T-helper 2 cell treated with Interferon-gamma antibody and Interleukin-4, amounts not matched to agents 5 μg/mL and 100 μg/mL, for 36 hours (primary cell): ENCODE measurements around the gene OR1S2.
"Not testable (repeated sequence)": the region's sequence is repeated elsewhere in the genome, so short reads cannot be mapped to it uniquely, and the experiment has no call there.

Experiments used
- DNase-seq: peaks from one replicate; pipeline ENCODE4 v3.0.0; 2021; ENCODE audit warnings: low spot score
- H3K27ac Mint-ChIP-seq: one replicate; pipeline ENCODE4 v1.8.0; 2021; ENCODE audit warnings: mild to moderate bottlenecking, mixed read lengths
- H3K27me3 Mint-ChIP-seq: one replicate; pipeline ENCODE4 v1.8.0; 2021; ENCODE audit warnings: low read depth, mixed read lengths
- H3K36me3 Mint-ChIP-seq: one replicate; pipeline ENCODE4 v1.8.0; 2021; ENCODE audit warnings: low read depth, mixed read lengths
- H3K4me1 Mint-ChIP-seq: one replicate; pipeline ENCODE4 v1.8.0; 2021; ENCODE audit warnings: low read depth, mixed read lengths
- H3K4me3 Mint-ChIP-seq: one replicate; pipeline ENCODE4 v1.8.0; 2022; ENCODE audit warnings: mild to moderate bottlenecking, moderate library complexity, mixed read lengths
- H3K9me3 Mint-ChIP-seq: one replicate; pipeline ENCODE4 v1.8.0; 2021; ENCODE audit warnings: mixed read lengths

OR1S2 gene

GRCh38 chr11:58204042-58204441 is at the start of gene OR1S2:
TSS of gene OR1S2 (minus strand) at chr11:58204142. CDS start at chr11:58204142, 0 bp downstream.
- no peak for DNase-seq
- no peaks in the 10 kb centered on the region for H3K4me1 Mint-ChIP-seq
- no peaks in the 10 kb centered on the region for H3K9me3 Mint-ChIP-seq
- H3K36me3 Mint-ChIP-seq: no peaks in the 10 kb centered on the region
- H3K4me3 Mint-ChIP-seq: no peak within 1 kb of the TSS
- H3K27ac Mint-ChIP-seq: no peak within 1 kb of the TSS
- no peaks in the 10 kb centered on the region for H3K27me3 Mint-ChIP-seq

- peaks cover 6% of the 10 kb centered on the region for H3K9me3 Mint-ChIP-seq
- DNase-seq: no peak
- no peak overlapping the region for H3K4me3 Mint-ChIP-seq
- H3K36me3 Mint-ChIP-seq: no peaks in the 10 kb centered on the region
- H3K27ac Mint-ChIP-seq: no peak overlapping the region
- H3K4me1 Mint-ChIP-seq: no peaks in the 10 kb centered on the region
- no peaks in the 10 kb centered on the region for H3K27me3 Mint-ChIP-seq
Observed at GRCh38 chr11:58243954-58244353, 40.0 kb upstream of the OR1S2 start.

GRCh38 chr11:58227956-58228615 is 24.1 kb upstream of the OR1S2 start:
- no peak for DNase-seq
- Mint-ChIP-seq H3K4me1 (no peaks in the 10 kb centered on the region), H3K27ac (no peak overlapping the region), H3K4me3 (no peak overlapping the region), H3K36me3 (no peaks in the 10 kb centered on the region), H3K27me3 (peaks cover 3% of the 10 kb centered on the region), H3K9me3 (no peaks in the 10 kb centered on the region)

- Mint-ChIP-seq H3K27ac (no peak overlapping the region), H3K9me3 (no peaks in the 10 kb centered on the region), H3K27me3 (peaks cover 3% of the 10 kb centered on the region), H3K36me3 (no peaks in the 10 kb centered on the region), H3K4me1 (no peaks in the 10 kb centered on the region), H3K4me3 (no peak overlapping the region)
- no peak for DNase-seq
Observed at GRCh38 chr11:58222721-58223120, 18.8 kb upstream of the OR1S2 start.

GRCh38 chr11:58216476-58216875 is 12.5 kb upstream of the OR1S2 start:
- no peak for DNase-seq
- H3K36me3 Mint-ChIP-seq: no peaks in the 10 kb centered on the region
- H3K27me3 Mint-ChIP-seq: no peaks in the 10 kb centered on the region
- no peak overlapping the region for H3K27ac Mint-ChIP-seq
- no peak overlapping the region for H3K4me3 Mint-ChIP-seq
- no peaks in the 10 kb centered on the region for H3K9me3 Mint-ChIP-seq
- no peaks in the 10 kb centered on the region for H3K4me1 Mint-ChIP-seq

- not testable (repeated sequence) for H3K27me3 Mint-ChIP-seq, H3K4me3 Mint-ChIP-seq
Observed at GRCh38 chr11:58212420-58212819, 8.5 kb upstream of the OR1S2 start, which contains the start of gene OR1S1. TSS of gene OR1S1 (plus strand) at chr11:58212720.

DNA sequence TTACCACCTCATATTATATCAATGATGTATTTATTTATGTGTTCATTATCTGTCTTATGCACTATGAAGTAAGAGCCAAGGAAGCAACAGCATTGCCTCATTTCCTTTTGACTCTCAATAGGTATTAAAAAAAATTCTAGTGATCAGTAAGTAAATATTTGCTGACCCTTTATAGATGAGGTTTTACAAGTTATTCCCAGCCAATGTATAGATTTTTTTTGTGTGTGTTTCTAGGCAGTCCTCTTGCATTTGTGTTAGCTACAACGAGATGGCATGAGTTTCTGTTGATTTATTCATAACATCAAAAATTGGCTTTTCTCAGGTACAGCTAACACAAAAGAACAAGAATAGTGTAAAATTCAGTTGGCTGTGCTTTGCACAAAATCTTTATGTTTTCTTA is 4.7 kb downstream of the OR1S2 start:
- Mint-ChIP-seq H3K4me3 (no peak overlapping the region), H3K27ac (no peak overlapping the region), H3K4me1 (no peaks in the 10 kb centered on the region), H3K36me3 (no peaks in the 10 kb centered on the region), H3K9me3 (peaks cover 5% of the 10 kb centered on the region), H3K27me3 (no peaks in the 10 kb centered on the region)
- DNase-seq: no peak

More at GRCh38 chr11:58212420-58212819, 8.5 kb upstream of the OR1S2 start, which contains the start of gene OR1S1:
- H3K36me3 Mint-ChIP-seq, H3K9me3 Mint-ChIP-seq, DNase-seq, H3K27ac Mint-ChIP-seq, H3K4me1 Mint-ChIP-seq: not testable (repeated sequence)

DNA sequence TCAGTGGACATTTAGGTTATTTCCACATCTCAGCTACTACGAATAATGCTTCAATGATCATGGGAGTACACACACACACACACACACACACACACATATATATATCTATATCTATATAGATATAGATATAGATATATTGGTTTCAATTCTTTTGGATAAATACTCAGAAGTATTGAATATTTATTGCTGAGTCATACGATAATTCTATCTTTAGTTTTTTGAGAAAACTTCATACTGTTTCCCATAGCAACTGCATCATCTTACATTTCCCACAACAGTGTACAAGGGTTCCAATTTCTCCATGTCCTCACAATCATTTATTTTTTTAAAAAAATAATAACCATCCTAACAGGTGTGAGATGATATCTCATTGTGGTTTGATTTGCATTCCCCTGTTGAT is 8.0 kb downstream of the OR1S2 start:
- Mint-ChIP-seq H3K27me3 (no peaks in the 10 kb centered on the region), H3K4me1 (no peaks in the 10 kb centered on the region), H3K27ac (no peak overlapping the region), H3K36me3 (no peaks in the 10 kb centered on the region), H3K4me3 (no peak overlapping the region), H3K9me3 (peaks cover 5% of the 10 kb centered on the region)
- DNase-seq: no peak

DNA sequence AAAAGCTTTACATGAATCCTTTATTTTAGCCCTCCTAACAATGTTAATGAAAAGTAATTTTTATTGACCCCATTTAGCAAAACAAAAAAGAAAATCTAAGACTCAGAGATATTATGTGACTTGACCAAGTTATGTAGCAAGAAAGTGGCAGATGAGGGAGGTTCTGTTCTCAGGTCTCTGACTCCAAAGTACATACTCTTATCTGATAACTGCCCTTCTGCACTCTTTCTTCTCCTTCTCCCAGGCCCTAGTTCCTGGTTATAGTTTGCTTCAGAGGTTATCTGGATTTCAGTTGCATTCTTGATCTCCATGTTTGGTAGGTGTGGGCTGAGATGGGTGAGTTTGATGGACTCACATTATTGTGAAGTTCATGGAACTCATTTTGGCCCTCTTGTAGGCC is 10.6 kb downstream of the OR1S2 start:
- Mint-ChIP-seq H3K27ac (no peak overlapping the region), H3K4me3 (no peak overlapping the region), H3K9me3 (peaks cover 5% of the 10 kb centered on the region), H3K36me3 (no peaks in the 10 kb centered on the region), H3K4me1 (no peaks in the 10 kb centered on the region), H3K27me3 (no peaks in the 10 kb centered on the region)
- DNase-seq: no peak

DNA sequence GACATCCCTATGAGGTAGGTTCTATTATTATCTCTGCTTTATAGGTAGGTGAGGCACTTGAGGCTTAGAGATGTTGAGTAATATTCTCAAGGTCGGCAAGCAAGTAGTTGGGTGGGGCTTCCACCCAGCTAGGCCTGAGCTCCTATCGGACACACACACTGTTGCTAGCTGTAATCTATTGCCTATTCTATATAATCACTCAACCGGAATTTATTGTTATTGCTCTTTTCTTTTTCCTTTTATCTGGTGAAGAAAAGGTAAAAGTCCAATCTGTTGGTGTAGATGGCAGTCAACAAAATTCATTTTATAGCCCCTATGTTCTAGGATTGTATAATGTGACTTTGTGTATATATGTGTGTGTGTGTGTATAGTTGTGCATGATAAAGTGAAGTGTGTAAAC is 11.7 kb downstream of the OR1S2 start:
- no peak for DNase-seq
- no peaks in the 10 kb centered on the region for H3K9me3 Mint-ChIP-seq
- H3K36me3 Mint-ChIP-seq: no peaks in the 10 kb centered on the region
- H3K27ac Mint-ChIP-seq: no peak overlapping the region
- no peaks in the 10 kb centered on the region for H3K27me3 Mint-ChIP-seq
- no peaks in the 10 kb centered on the region for H3K4me1 Mint-ChIP-seq
- no peak overlapping the region for H3K4me3 Mint-ChIP-seq

- H3K27ac Mint-ChIP-seq: no peak within 1 kb of the TSS
- H3K9me3 Mint-ChIP-seq: no peaks in the 10 kb centered on the region
- no peak within 1 kb of the TSS for H3K4me3 Mint-ChIP-seq
- H3K27me3 Mint-ChIP-seq: no peaks in the 10 kb centered on the region
- no peak for DNase-seq
- H3K4me1 Mint-ChIP-seq: no peaks in the 10 kb centered on the region
- H3K36me3 Mint-ChIP-seq: no peaks in the 10 kb centered on the region
Observed at GRCh38 chr11:58188770-58189169, 15.2 kb downstream of the OR1S2 start, which contains the start of gene OR9Q2. TSS of gene OR9Q2 (plus strand) at chr11:58189070. CDS start at chr11:58190491, 1,421 bp downstream.

GRCh38 chr11:58186938-58187337 is 17.0 kb downstream of the OR1S2 start:
- H3K36me3 Mint-ChIP-seq: no peaks in the 10 kb centered on the region
- H3K4me1 Mint-ChIP-seq: no peaks in the 10 kb centered on the region
- no peaks in the 10 kb centered on the region for H3K27me3 Mint-ChIP-seq
- DNase-seq: no peak
- H3K9me3 Mint-ChIP-seq: no peaks in the 10 kb centered on the region
- H3K4me3 Mint-ChIP-seq: no peak overlapping the region
- H3K27ac Mint-ChIP-seq: no peak overlapping the region

DNA sequence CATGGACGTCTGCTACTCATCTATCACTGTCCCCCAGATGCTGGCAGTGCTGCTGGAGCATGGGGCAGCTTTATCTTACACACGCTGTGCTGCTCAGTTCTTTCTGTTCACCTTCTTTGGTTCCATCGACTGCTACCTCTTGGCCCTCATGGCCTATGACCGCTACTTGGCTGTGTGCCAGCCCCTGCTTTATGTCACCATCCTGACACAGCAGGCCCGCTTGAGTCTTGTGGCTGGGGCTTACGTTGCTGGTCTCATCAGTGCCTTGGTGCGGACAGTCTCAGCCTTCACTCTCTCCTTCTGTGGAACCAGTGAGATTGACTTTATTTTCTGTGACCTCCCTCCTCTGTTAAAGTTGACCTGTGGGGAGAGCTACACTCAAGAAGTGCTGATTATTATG is 24.3 kb downstream of the OR1S2 start:
- H3K27ac Mint-ChIP-seq: no peak overlapping the region
- no peak overlapping the region for H3K4me3 Mint-ChIP-seq
- H3K36me3 Mint-ChIP-seq: no peaks in the 10 kb centered on the region
- H3K9me3 Mint-ChIP-seq: no peaks in the 10 kb centered on the region
- H3K4me1 Mint-ChIP-seq: no peaks in the 10 kb centered on the region
- DNase-seq: no peak
- no peaks in the 10 kb centered on the region for H3K27me3 Mint-ChIP-seq

DNA sequence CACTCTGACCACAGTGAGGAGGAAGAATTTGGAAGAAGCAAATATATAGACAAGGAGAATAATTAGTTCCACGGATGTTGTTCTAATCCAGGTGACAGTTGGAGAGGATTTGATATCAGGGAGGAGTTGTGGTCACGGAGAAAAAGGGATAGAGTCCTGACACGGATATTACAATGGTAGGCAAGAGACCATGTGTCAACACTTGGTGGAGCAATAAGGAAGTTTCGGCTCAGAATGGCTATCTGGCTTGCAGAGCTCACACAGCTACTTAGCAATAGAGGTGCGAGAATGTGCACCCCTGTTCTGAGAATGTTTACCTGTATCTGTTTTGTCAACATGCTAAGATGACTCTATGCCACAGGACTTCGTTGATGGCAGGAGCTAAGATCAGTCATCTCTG is 25.5 kb downstream of the OR1S2 start:
- no peaks in the 10 kb centered on the region for H3K36me3 Mint-ChIP-seq
- H3K4me1 Mint-ChIP-seq: no peaks in the 10 kb centered on the region
- no peaks in the 10 kb centered on the region for H3K9me3 Mint-ChIP-seq
- DNase-seq: no peak
- H3K27me3 Mint-ChIP-seq: no peaks in the 10 kb centered on the region
- H3K27ac Mint-ChIP-seq: no peak overlapping the region
- no peak overlapping the region for H3K4me3 Mint-ChIP-seq

- Mint-ChIP-seq H3K9me3 (no peaks in the 10 kb centered on the region), H3K36me3 (no peaks in the 10 kb centered on the region), H3K27me3 (no peaks in the 10 kb centered on the region), H3K27ac (no peak overlapping the region), H3K4me1 (no peaks in the 10 kb centered on the region), H3K4me3 (no peak overlapping the region)
- DNase-seq: no peak
Observed at GRCh38 chr11:58177409-58178054, 26.4 kb downstream of the OR1S2 start.
